GM19193 (cell line): ENCODE data around the gene HOXA13.

Source experiments
- POLR2A ChIP-seq: IDR thresholded peaks from 4 replicates; pipeline ENCODE4 v1.6.1; 2011; ENCODE audit not compliant: insufficient read depth, insufficient read length; ENCODE audit errors: extremely low read depth

The HOXA13 gene

GRCh38 chr7:27161214-27161720 is 38.6 kb downstream of the HOXA13 start:
- TF ChIP-seq POLR2A = no peak

DNA sequence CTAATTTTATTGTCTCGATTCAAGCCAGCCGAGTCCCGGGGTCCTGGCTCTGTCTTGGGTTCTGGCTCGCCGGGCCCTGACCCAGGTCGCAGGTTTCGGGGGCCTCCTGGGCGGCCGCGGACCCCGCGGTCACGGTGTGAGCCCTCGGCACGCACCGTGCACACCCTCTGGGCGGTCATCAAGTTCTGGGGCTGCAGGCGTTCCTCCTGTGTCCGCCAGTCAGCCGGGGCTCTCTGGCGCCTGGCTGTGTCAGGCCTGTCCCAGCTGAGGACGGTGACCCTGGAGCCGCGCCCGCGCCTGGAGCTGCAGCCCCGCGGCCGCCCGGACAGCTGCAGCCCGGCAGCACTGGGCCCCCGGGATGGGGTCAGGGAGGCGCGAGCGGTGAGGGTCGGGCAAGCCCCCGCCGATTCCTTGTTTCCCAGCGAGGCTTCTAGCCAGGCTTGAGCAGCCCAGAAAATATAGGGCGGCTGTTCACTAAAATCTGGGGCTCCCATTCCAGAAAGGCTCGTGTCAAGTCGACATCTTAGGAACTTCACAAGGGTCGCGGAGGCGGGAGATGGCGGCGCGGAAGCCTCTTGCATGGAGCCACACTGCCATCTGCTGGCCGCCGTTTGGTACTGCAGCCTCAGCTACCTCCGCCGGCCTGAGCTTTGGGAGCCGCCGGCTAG is 39.2 kb downstream of the HOXA13 start:
- TF ChIP-seq POLR2A = no peak

GRCh38 chr7:27160145-27160545 is 39.7 kb downstream of the HOXA13 start:
- TF ChIP-seq POLR2A = no peak

GRCh38 chr7:27159266-27160144 is 40.4 kb downstream of the HOXA13 start:
- no peak for TF ChIP-seq POLR2A

DNA sequence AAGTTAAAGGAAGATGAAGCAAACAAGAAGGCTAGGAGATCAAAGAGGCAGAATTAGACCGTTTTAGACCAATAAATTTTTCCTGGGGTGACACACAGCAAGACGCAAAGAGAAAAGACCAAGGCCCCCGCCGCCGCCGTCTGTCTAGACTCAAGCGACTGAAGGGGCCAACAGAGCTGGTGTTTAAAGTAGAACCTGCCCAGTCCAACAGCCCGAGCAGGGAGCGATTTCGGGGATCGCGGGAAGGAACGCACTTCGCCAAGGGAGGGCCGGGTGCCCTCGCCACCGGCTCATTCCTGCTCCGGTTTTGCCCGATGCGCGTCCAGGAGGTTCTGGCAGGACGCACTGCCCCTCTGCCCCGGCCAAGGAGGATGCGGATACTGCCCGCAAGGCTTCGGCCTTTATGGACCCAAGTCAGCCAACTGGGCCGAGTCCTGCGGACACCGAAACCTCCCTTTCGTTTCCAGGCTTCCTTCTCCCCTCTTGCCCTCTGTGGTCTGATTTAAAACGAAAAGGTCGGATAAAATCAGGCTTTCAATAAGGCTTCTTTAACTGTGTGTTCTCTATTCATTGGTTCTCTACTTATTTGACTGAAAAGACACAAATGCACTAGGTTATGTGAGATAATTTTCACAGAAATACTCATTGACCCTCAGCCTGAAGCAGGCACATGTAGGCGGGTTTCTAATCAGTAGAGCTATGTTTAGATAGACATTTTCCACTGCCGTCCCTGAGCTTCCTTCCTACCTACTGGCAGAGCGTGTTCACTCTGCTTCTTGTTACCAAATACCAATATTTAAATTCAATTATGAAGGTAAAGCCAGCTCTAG is 41.2 kb downstream of the HOXA13 start:
- no peak for TF ChIP-seq POLR2A

DNA sequence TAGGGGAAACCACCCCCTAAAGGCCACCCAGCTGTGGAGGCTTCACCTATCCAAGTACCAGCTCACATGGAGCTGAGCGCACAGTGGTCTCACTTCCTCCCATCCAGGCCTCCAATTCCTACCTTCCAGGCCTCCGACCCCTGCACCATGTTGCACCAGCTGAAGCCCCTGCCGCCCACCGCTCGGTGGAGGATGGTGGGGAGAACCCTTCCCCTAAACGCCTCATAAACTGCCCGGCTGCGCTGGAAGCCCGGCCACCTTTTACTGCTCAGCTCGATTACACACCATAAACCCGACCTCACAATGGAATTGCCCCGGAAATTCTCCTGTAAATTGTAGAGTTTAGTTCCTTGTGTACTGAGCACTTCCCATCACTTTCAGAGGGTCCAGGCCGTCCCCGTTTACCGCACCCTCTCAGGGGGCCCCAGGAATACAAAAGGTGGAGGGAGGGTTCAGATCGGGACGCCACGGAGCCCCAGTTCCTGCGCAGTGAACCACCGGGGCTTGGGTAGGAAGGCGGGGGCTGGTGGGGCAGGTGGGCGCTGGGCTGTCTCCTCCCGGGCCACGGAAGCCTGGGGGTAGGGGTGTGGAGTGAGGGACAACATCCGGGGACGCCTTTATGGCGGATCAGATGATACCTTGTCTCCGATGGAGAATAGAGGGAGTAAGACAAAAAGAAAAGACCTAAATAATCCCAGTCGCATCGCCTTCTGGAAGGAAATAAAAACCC is 42.0 kb downstream of the HOXA13 start:
- no peak for TF ChIP-seq POLR2A

GRCh38 chr7:27156916-27157701 is 42.8 kb downstream of the HOXA13 start:
- TF ChIP-seq POLR2A = no peak

- no peak for TF ChIP-seq POLR2A
Measured at GRCh38 chr7:27156508-27156898, 43.4 kb downstream of the HOXA13 start, which contains the start of gene HOXA7. TSS of gene HOXA7 (minus strand) at chr7:27156675. CDS start at chr7:27156545, 130 bp downstream.

GRCh38 chr7:27155816-27156507 is 43.9 kb downstream of the HOXA13 start:
- TF ChIP-seq POLR2A = no peak

DNA sequence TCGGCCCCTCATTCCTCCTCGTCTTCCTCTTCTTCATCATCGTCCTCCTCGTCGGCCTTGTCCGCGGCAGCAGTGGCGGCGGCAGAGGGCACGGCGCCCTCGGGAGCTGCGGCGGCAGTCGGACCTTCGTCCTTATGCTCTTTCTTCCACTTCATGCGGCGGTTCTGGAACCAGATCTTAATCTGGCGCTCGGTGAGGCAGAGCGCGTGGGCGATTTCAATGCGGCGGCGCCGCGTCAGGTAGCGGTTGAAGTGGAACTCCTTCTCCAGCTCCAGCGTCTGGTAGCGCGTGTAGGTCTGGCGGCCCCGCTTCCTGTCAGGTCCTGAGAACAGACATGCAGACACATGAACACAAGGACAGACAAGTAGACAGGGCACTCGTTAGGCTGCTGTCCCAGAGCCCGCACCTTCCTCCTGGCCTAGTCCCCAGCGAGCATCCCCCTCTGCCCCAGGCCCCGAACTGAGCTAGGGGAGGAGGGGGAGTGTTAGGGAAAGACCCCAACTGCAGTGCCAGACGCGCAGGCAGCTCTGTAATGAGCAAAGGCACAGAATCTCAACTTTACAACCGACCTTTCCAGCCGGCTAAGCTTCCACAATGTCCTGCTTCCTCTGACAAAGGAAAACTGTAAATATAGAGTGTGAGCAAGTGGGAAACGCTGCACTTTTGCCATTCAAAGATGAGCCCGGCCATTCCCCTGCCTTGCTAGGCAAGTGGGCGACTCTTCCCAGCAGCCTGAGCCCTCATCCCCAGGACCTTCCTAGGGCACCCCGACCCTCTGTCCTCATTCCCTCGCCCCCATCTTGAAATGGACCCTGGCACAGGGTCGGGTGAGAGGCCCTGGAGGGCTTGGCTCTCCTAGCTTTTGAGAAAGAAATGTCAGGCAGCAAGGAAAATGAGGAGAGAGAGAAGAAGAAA is 44.7 kb downstream of the HOXA13 start:
- TF ChIP-seq POLR2A = no peak

GRCh38 chr7:27154369-27154768 is 45.5 kb downstream of the HOXA13 start:
- no peak for TF ChIP-seq POLR2A

GRCh38 chr7:27153526-27153925 is 46.4 kb downstream of the HOXA13 start:
- TF ChIP-seq POLR2A = no peak
